ENCODE data around the gene CCL5. TPM values are rescaled to one million over a fixed set of nuclear protein-coding genes. Genes with fewer than 3 reads are reported as not detected.

Gene CCL5
- total and polyA plus RNA-seq, 8 donors = 2.0 to 32.2 (median 5.3) TPM; not detected in 2

DNA sequence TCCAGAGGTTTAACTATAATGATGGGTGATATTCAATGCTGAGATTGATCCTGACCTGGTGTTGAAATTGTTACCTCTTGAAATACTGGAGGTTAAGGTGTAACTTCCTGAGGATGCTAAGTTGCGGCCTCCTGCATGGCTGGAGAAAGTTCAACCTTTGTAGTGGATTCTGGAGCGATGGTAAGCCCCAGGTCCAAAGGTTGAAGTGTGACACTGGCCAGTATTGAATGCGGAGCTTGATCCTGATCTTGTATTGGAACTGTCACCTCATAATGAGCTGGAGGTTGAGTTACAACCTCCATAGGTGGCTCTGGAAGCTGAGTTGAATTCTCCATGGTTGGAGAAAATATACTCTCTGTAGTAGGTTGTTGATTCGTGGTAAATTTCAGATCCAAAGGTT, 33.4 kb upstream of the CCL5 start:
- Histone ChIP-seq H3K9me3 (no peaks in the 10 kb centered on the region), H3K27ac (no peak overlapping the region), H3K27me3 (peaks cover 0 to 4% (median 0%) of the 10 kb centered on the region in 3 donors), H3K36me3 (no peaks in the 10 kb centered on the region), H3K4me3 (no peak overlapping the region), H3K4me1 (no peaks in the 10 kb centered on the region)
- intact Hi-C loops (cut with DNase I; ENCODE audit: low total_unique reads) = no loop called here
- WGBS, 5 donors = 80 to 91% (median 90%) methylated on average over 4 of the region's 4 CpGs
- TF ChIP-seq, protein P1, sequence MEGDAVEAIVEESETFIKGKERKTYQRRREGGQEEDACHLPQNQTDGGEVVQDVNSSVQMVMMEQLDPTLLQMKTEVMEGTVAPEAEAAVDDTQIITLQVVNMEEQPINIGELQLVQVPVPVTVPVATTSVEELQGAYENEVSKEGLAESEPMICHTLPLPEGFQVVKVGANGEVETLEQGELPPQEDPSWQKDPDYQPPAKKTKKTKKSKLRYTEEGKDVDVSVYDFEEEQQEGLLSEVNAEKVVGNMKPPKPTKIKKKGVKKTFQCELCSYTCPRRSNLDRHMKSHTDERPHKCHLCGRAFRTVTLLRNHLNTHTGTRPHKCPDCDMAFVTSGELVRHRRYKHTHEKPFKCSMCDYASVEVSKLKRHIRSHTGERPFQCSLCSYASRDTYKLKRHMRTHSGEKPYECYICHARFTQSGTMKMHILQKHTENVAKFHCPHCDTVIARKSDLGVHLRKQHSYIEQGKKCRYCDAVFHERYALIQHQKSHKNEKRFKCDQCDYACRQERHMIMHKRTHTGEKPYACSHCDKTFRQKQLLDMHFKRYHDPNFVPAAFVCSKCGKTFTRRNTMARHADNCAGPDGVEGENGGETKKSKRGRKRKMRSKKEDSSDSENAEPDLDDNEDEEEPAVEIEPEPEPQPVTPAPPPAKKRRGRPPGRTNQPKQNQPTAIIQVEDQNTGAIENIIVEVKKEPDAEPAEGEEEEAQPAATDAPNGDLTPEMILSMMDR (IDR thresholded peaks at IDR 0.05) = no peak
- TF ChIP-seq POLR2A (IDR thresholded peaks at IDR 0.05) (no peak), EP300 (IDR thresholded peaks at IDR 0.05) (no peak), POLR2AphosphoS5 (IDR thresholded peaks at IDR 0.05) (no peak)
- DNase-seq = no peak

DNA sequence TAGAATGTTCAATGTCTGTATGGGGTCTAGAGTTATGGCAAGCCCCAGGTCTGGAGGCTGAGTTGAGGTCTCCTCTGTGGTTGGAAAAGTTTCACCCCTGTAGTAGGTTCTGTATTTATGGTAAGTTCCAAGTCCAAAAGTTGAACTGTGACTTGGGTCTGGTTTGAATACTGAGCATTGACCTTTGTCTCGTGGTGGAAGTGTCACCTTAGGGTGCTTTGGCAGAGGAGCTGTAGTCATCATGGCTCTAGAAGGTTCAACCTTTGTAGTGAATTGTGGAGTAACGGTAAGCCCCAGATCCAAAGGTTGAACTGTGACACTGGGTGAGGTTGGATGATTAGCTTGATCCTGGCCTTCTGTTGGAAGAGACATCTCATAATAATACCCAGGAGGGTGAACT, 32.8 kb upstream of the CCL5 start:
- no peak overlapping the region for H3K4me3 ChIP-seq
- DNase-seq = no peak
- intact Hi-C loops (cut with DNase I; ENCODE audit: low total_unique reads) = no loop called here
- peaks cover 0 to 4% (median 0%) of the 10 kb centered on the region in 3 donors for H3K27me3 ChIP-seq
- no peaks in the 10 kb centered on the region for H3K9me3 ChIP-seq
- TF ChIP-seq, protein P1 (IDR thresholded peaks at IDR 0.05) = no peak
- TF ChIP-seq POLR2AphosphoS5 (IDR thresholded peaks at IDR 0.05) (no peak), POLR2A (IDR thresholded peaks at IDR 0.05) (no peak), EP300 (IDR thresholded peaks at IDR 0.05) (no peak)
- no peak overlapping the region for H3K27ac ChIP-seq
- H3K4me1 ChIP-seq = no peaks in the 10 kb centered on the region
- H3K36me3 ChIP-seq = no peaks in the 10 kb centered on the region
- WGBS, 5 donors = 71 to 89% (median 86%) methylated on average over 2 of the region's 2 CpGs

DNA sequence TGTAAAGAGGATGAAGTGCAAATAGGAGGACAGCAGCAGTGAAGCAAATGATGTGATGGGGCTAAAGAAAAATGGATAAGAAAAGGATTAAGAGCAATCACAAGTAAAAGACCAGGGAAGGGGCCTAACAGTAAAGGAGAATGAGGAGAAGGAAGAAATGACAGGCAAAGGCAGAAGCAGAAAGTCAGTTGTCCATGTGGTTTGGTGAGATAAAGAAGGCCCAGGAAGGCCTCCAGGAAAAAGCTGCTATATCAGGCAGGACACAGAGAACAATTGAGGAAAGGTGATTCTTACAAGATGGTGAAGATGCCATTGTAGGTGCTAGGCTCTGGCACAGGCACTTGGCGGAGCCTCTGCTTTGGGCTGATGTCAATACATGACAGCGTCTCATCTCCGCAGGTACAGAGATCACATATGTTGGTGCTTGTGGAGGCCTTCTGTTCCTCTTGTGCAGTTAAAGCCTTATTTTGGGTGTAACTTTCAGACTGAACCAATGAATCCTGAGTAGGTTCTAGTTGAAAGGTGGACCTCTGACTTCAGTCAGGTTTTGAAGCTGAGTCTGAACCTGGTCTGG, 32.3 kb upstream of the CCL5 start:
- no peaks in the 10 kb centered on the region for H3K9me3 ChIP-seq
- no peak overlapping the region for H3K27ac ChIP-seq
- no peak overlapping the region for H3K4me3 ChIP-seq
- DNase-seq = no peak
- H3K27me3 ChIP-seq = peaks cover 0 to under 1% (median 0%) of the 10 kb centered on the region in 3 donors
- no peak for TF ChIP-seq POLR2A (IDR thresholded peaks at IDR 0.05)
- TF ChIP-seq, protein P1 (IDR thresholded peaks at IDR 0.05) = no peak
- no peak for TF ChIP-seq EP300 (IDR thresholded peaks at IDR 0.05)
- no peak for TF ChIP-seq POLR2AphosphoS5 (IDR thresholded peaks at IDR 0.05)
- intact Hi-C loops (cut with DNase I; ENCODE audit: low total_unique reads) = no loop called here
- no peaks in the 10 kb centered on the region for H3K4me1 ChIP-seq
- WGBS, 5 donors = 92 to 100% (median 97%) methylated on average over 3 of the region's 3 CpGs
- H3K36me3 ChIP-seq = no peaks in the 10 kb centered on the region

DNA sequence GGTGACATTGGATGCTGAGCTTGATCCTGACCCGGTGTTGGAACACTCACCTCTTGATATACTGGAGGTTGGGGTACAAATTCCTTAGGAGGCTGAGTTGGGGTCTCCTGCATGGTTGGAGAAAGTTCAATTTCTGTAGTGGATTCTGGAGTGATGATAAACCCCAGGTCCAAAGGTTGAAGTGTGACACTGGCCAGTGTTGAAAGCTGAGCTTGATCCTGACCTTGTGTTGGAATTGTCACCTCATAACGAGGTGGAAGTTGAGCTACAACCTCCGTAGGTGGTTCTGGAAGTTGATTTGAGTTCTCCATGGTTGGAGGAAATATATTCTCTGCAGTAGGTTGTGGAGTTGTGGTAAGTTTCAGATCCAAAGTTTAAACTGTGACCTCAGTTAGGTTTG, 29.2 kb upstream of the CCL5 start:
- Histone ChIP-seq H3K9me3 (no peaks in the 10 kb centered on the region), H3K4me3 (no peak overlapping the region), H3K36me3 (no peaks in the 10 kb centered on the region), H3K4me1 (no peaks in the 10 kb centered on the region), H3K27me3 (no peaks in the 10 kb centered on the region), H3K27ac (no peak overlapping the region)
- 74 to 90% (median 80%) methylated on average over 3 of the region's 3 CpGs for WGBS, 5 donors
- no peak for DNase-seq
- TF ChIP-seq POLR2AphosphoS5 (IDR thresholded peaks at IDR 0.05) = no peak
- TF ChIP-seq, protein P1 (IDR thresholded peaks at IDR 0.05) = no peak
- no peak for TF ChIP-seq EP300 (IDR thresholded peaks at IDR 0.05)
- no peak for TF ChIP-seq POLR2A (IDR thresholded peaks at IDR 0.05)
- intact Hi-C loops (cut with DNase I; ENCODE audit: low total_unique reads) = no loop called here

Data from stomach (tissue), 9 donors.